ENCODE data around the gene FBN2.

GRCh38 chr5:128541385-128541784 lies 3.3 kb upstream of the FBN2 start:
- TF ChIP-seq CTCF (IDR thresholded peaks at IDR 0.05) (no peak), POLR2A (IDR thresholded peaks at IDR 0.05) (no peak)

Measured in lower leg skin (tissue), 3 donors.